Measurements from ENCODE around the gene TREX2.

DNA sequence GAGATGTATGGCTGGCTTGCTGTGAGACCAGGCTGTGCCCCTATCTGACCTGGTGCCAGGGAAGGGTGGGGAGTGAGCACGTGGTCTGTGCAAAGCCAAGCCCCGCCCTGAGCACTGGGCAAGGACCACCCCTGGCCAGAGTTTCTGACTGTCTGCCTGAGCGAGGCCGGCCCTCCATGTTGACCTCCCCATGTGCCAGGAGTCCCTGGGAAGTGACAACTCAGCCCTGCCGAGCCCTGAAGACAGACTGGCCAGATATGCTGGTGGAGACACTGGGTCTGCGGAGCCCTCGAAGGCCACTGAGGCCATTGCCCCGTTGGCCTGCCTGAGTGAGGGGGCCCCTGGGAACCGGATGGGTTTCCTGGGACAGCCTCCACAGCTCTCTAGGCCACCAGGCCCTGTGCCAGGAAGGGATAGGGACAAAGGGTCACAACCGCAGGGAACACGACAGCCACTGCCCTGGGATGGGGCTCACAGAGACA lies 41.8 kb upstream of the TREX2 start:
- TF ChIP-seq POLR2A (IDR thresholded peaks at IDR 0.05), result no peak
- TF ChIP-seq, protein P1, sequence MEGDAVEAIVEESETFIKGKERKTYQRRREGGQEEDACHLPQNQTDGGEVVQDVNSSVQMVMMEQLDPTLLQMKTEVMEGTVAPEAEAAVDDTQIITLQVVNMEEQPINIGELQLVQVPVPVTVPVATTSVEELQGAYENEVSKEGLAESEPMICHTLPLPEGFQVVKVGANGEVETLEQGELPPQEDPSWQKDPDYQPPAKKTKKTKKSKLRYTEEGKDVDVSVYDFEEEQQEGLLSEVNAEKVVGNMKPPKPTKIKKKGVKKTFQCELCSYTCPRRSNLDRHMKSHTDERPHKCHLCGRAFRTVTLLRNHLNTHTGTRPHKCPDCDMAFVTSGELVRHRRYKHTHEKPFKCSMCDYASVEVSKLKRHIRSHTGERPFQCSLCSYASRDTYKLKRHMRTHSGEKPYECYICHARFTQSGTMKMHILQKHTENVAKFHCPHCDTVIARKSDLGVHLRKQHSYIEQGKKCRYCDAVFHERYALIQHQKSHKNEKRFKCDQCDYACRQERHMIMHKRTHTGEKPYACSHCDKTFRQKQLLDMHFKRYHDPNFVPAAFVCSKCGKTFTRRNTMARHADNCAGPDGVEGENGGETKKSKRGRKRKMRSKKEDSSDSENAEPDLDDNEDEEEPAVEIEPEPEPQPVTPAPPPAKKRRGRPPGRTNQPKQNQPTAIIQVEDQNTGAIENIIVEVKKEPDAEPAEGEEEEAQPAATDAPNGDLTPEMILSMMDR (IDR thresholded peaks at IDR 0.05), result no peak

Data from Peyer's patch (tissue), 4 donors.